Measurements from ENCODE around the gene ADCY3. TPM values are rescaled to one million over a fixed set of nuclear protein-coding genes. Genes with fewer than 3 reads are reported as not detected.

ADCY3 gene
- polyA plus RNA-seq, 1 of the 3 experiments (the other 2 are of a cell fraction), result 53.9 TPM

- H3K4me3 ChIP-seq (ENCODE audit: low read depth in 2 of 2, low read length in 1 of 2), result no peak overlapping the region
- peaks cover 48% of the 10 kb centered on the region for H3K79me2 ChIP-seq (ENCODE audit: insufficient read depth)
- H4K20me1 ChIP-seq (ENCODE audit: insufficient read depth), result no peaks in the 10 kb centered on the region
- POLR2A ChIA-PET, result interaction anchor here (0.6 kb wide), 1 partner anchor 868 kb away, joined by 3 read pairs; no protein-coding TSS in a partner anchor
- H3K9me3 ChIP-seq, result no peaks in the 10 kb centered on the region
- peaks cover 49 to 61% of the 10 kb centered on the region in 2 experiments for H3K36me3 ChIP-seq (replicated peaks in 1 of 2; ENCODE audit: control insufficient read depth in 1 of 2, insufficient read depth in 2 of 2, low read length in 1 of 2)
- peak overlapping the region in 1 of 2 experiments; percentile 71; a peak in 3 of 4 replicates for H3K27ac ChIP-seq (ENCODE audit: low read depth in 2 of 2, low read length in 1 of 2)
- peak; percentile 21 for DNase-seq
- no peaks in the 10 kb centered on the region for H3K9me2 ChIP-seq
- WGBS (ENCODE audit: low lambda C conversion rate), result 30% methylated on average over 4 of the region's 4 CpGs
- H2AFZ ChIP-seq (ENCODE audit: low read depth), result no peak overlapping the region; the same call in 1 of the 2 replicates
- peaks cover 4 to 15% of the 10 kb centered on the region in 2 experiments; a peak in 2 of 4 replicates for H3K4me1 ChIP-seq (ENCODE audit: control insufficient read depth in 1 of 2, insufficient read depth in 2 of 2, low read depth in 1 of 2, low read length in 1 of 2)
- H3K27me3 ChIP-seq (ENCODE audit: insufficient read depth), result no peaks in the 10 kb centered on the region
- peak overlapping the region; percentile 1 for H3K4me2 ChIP-seq
- H3F3A ChIP-seq (replicated peaks; ENCODE audit: insufficient read depth), result peaks cover 9% of the 10 kb centered on the region
- CTCF ChIA-PET, result interaction anchor here (0.8 to 12.4 kb wide), 2 partner anchors 10 to 18 kb away, joined by 3 to 132 read pairs; no protein-coding TSS in a partner anchor
- H3K9ac ChIP-seq, result peak overlapping the region; percentile 5; the same call in 1 of the 2 replicates
- TF ChIP-seq EP300 (IDR thresholded peaks at IDR 0.05; ENCODE audit: borderline replicate concordance in 1 of 2, low read depth in 1 of 2, low read length in 1 of 2) (no peak; a peak in 1 of 4 replicates), MAX (IDR thresholded peaks at IDR 0.05; ENCODE audit: low read depth) (0 out of 2 replicates have a peak, but pooled peaks have one; percentile 29), NRF1 (IDR thresholded peaks at IDR 0.05; ENCODE audit: low read depth, low read length) (no peak), USF2 (IDR thresholded peaks at IDR 0.05; ENCODE audit: borderline replicate concordance, low read depth, low read length) (no peak), ELF1 (IDR thresholded peaks at IDR 0.05) (no peak), POLR2AphosphoS5 (IDR thresholded peaks at IDR 0.05; ENCODE audit: low read depth, low read length) (peak; percentile 44; the same call in 1 of the 2 replicates), SMC3 (IDR thresholded peaks at IDR 0.05; ENCODE audit: low read depth, low read length) (no peak), RXRA (IDR thresholded peaks at IDR 0.05; ENCODE audit: borderline replicate concordance, low read depth) (no peak; the same call in 1 of the 2 replicates), CHD2 (IDR thresholded peaks at IDR 0.05; ENCODE audit: low read length, partially characterized antibody) (no peak), TEAD4 (IDR thresholded peaks at IDR 0.05; ENCODE audit: borderline replicate concordance, insufficient read depth) (peak; percentile 44; the same call in 1 of the 2 replicates), FOXM1 (IDR thresholded peaks at IDR 0.05; ENCODE audit: low read depth) (no peak), USF1 (IDR thresholded peaks at IDR 0.05; ENCODE audit: borderline replicate concordance, low read depth) (no peak), SIN3A (IDR thresholded peaks at IDR 0.05; ENCODE audit: borderline replicate concordance, low read depth, low read length) (no peak), TAF1 (IDR thresholded peaks at IDR 0.05; ENCODE audit: borderline replicate concordance, low read depth, low read length) (no peak), EZH2phosphoT487 (IDR thresholded peaks at IDR 0.05; ENCODE audit: borderline replicate concordance, low read depth) (no peak), RCOR1 (IDR thresholded peaks at IDR 0.05; ENCODE audit: low read length) (no peak), ZBTB33 (IDR thresholded peaks at IDR 0.05; ENCODE audit: borderline replicate concordance, low read depth) (no peak), RFX5 (IDR thresholded peaks at IDR 0.05; ENCODE audit: low read length) (no peak), YY1 (IDR thresholded peaks at IDR 0.05; ENCODE audit: low read depth) (no peak), GATA2 (CRISPR knock-in tag; IDR thresholded peaks at IDR 0.05) (no peak), GABPA (IDR thresholded peaks at IDR 0.05; ENCODE audit: low read depth) (no peak), MXI1 (IDR thresholded peaks at IDR 0.05; ENCODE audit: low read depth, low read length) (no peak), PBX3 (IDR thresholded peaks at IDR 0.05) (peak; percentile 88), MEF2A (IDR thresholded peaks at IDR 0.05; ENCODE audit: borderline replicate concordance, low read depth) (no peak), FOSL2 (IDR thresholded peaks at IDR 0.05; ENCODE audit: borderline replicate concordance, low read depth) (peak; percentile 78; the same call in 1 of the 2 replicates), TCF12 (IDR thresholded peaks at IDR 0.05) (peak; percentile 68), IRF3 (IDR thresholded peaks at IDR 0.05; ENCODE audit: low read depth, low read length) (no peak), FOXJ3 (CRISPR knock-in tag; IDR thresholded peaks at IDR 0.05) (no peak), NFIC (IDR thresholded peaks at IDR 0.05; ENCODE audit: borderline replicate concordance) (peak; percentile 59; the same call in 1 of the 2 replicates)
Observed at GRCh38 chr2:24816884-24817283, 103.2 kb downstream of the ADCY3 start.
